NCI-H1930 (cell line): ENCODE data around the gene NEK10.

Experiments
- DNase-seq, 2 experiments: peaks; one replicate each; lab custom pipeline; 2025; lab: John Stamatoyannopoulos, UW

Gene NEK10

DNA sequence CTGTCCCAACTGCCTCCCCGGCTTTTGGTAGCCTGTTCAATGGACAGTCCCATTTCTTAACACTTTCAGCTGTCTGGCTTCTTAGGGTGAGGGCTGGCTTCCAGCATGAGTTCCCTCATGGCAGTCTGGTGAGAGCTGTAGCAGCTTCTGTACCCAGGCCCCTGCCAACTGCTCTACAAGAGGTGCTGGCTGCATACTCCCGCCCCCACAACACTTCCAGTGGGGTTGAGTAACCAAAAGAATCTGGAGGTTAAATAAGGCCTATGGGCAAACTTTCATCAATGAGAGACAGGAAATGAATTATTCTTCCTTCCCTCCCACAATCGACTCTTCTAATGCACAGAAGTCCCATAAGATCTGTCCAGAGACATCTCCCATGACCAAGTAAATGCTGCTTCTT, 145.0 kb downstream of the NEK10 start:
- DNase-seq: no peak

DNA sequence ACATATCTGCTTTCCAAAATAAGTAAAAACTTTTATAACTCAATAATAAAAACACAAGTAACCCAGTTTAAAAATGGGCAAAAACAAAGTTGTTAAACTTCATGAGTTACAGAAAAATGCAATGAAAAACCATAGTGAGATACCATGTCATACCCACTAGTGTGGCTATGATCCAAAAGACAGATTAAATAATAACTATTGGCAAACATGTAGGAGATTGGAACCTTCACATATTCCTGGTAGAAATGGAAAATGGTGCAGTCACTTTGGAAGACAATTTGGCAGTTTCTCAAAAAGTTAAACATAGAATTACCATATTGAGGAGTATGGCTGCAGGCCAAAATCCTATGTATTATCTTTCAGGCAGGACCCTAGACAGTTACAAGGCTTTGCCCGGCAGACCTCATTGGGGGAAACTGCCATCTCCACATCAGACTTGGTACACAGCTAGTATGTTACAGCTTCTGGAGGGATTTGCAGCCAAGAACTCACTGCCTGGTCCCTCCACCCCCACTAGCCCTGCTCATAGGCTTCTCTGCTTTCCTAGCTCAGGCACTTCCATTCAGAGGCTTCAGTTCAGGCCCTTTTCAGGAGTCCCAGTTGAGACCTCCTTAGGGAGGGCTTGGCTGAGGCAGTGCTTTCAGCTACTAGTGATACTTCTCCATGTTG, 147.8 kb downstream of the NEK10 start:
- DNase-seq: no peak

DNA sequence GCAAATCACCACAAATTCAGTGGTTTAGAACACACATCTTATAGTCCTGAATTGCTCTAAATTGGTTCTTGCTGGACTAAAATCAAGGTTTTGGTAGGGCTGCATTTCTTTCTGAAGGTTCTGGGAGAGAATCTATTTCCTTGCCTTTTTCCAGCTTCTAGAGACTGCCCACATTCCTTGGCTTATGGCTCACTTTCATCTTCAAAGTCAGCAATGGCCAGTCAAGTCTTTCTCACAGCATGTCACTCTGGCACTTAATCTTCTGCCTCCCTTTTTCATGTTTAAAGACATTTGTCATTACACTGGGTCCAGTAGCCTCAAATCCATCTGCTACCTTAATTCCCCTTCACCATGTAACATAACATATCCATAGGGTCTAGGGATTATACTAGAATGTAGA, 149.0 kb downstream of the NEK10 start:
- no peak for DNase-seq

DNA sequence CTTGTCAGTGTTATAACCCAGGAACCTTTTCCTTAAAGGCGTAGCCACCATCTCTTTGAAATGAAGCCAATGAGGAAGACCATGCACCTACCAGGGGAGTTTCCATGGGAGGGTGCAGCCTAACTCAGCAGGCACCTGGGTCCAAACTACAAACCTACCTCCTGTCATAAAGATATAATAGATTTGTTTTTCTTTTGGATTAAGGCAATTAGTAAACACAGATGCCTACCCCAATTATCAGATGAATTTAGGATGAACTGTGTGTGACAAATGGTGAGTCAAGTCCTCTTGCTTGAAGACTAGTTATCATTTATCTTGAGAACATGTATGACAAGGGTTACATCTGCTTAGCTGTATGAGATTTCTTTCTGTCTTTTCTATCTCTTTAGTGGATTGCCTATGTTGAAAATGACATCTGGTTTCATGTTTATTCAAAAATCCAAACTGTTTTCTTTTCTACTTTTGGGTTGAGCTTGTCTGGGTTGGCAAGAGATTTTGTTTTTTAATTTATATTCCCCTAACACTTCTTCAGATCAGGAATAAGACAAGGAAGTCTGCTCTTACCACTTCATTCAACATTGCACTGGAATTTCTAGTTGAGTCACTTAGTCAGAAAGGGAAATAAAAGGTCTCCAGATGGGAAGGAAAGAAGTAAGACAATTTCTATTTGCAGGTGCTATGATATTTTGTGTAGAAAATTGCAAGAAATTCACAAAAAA, 149.9 kb downstream of the NEK10 start:
- no peak for DNase-seq

DNA sequence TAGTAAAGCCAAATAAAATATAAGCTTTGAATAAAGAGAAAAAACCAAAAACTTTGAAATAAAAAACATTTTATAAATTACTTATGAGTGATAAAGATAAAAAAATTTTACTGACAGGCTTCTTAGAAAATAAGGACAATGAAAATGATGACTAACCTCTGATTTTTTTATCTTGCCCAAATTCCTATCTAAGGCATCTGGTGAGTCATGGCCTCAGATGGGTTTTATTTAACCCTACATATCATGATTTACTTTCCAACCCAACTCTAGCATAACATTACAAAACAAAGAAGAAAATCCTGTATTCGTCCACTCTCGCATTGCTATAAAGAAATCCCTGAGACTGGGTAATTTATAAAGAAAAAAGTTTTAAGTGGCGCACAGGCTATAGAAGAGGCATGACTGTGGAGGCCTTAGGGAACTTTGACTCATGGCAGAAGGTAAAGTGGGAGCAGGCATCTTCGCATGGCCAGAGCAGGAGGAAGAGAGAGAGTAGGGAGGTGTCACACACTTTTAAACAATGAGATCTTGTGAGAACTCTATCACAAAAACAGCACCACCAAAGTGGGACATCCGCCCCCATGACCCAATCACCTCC, 152.1 kb downstream of the NEK10 start:
- DNase-seq: no peak

DNA sequence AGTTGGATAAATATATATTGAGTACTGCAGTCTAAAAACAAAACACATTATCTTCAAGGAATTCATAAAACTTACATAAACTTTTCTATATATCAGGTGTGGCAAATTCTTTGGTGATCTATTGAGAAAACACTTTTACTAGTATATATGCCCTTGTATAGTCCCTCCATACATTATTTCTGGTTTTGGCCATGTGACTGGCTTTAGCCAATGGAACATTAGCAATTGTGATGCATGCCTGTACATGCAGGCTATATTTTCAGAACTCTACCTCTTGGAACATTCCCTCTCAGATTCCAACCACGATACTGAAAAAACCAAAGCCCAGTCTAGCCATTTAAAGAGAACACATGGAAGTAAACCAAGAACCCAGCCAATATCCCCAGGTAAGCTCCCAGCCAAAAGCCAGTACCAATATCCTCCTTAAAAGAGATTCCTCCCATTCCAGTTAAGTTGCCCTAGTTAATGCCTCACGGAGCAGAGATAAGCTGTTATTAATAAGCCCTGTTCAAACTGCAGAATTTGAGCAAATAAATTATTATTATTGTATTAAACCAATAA, 152.8 kb downstream of the NEK10 start:
- no peak for DNase-seq

DNA sequence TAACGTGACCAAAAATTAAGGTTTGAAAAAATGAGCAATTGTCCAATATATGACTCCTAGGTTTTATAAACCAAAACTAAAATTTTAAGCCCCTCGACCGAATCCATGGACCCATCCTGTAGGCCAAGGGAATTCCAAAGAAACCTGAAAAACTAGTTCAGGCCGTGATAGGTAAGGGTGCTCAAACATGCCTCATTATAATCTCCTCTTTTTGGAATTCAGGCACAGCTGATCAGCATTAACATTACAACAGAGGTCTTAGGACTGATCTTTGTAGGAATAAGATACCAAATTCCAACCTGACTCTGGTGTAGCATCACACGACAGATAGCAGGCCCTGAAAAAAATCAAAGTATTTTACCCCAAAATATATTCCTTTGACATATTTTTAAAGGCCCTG, 155.7 kb downstream of the NEK10 start:
- DNase-seq: no peak

DNA sequence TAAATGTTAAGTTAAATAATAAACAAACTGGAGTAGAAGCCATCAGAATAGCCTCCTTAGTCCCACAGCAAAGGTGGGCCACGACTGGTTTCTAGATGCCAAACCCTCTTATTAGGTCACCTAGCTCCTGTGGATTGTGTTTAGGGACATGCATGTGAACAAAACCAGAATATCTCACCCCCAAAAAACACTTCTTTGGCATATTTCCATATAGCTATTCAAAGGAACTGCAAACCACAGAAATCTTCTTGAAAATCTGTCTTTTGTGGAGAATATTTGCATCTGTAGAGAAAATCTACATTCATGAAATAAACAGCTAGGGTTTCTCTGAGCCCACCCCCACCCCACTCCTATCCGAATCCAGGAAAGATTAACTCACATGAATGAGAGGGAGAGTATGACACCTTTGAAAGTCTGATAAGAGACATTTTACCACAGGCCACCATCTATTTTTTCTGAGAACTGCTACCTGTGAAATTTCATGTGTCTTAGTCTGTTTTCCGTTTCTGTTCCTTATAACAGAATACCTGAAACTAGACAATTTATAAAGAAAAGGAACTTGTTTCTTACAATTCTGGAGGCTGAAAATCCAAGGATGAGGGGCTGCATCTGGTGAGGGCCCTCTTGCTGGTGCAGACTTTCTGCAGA, 159.4 kb downstream of the NEK10 start:
- DNase-seq: no peak

DNA sequence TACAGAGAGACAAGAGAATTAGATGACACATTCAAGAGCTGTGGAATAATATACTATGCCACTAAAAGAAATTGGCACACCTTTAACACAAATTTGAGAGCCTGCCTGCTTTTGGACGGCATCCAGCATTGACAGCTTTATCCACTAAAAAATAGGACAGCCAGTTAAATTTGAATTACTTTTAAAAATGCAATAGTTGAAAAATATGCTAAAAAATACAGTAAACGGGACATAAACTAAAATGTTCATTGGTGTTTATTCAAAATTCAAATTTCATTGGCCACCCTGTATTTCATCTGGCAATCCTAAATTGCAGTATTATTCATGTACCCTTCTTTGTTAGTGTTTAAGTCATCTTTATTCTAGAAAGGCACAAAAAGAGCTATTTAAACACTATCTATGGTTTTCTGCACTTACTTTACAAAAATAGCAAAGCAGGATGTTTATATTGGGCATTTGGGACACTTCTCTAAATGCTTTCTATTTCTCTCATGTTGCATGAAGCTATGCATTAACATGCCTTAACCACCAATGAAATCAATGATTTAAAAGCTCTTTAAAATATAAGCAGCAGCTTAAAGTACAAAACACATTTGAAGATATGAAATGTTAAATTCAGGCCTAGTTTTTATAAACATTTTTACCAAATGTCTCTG, 160.1 kb downstream of the NEK10 start:
- no peak for DNase-seq

DNA sequence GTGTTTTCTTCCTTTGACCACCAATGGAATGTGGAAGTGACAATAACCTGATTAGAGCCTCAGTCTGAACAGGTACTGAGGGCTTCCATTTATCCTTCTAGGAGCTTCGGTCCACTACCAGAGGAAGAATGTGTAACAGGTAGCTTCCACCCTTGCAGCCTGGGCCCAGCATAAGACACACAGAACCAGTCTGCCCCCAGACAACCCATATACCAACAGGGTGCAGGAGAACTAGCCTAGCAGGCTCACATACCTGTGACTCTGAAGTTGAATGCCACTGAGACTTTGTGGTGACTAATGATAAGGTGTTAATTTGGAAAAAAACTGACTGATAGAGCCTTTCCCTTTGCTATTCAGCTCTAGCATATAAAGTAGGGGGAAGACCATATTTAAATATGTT, 166.2 kb downstream of the NEK10 start:
- no peak for DNase-seq

DNA sequence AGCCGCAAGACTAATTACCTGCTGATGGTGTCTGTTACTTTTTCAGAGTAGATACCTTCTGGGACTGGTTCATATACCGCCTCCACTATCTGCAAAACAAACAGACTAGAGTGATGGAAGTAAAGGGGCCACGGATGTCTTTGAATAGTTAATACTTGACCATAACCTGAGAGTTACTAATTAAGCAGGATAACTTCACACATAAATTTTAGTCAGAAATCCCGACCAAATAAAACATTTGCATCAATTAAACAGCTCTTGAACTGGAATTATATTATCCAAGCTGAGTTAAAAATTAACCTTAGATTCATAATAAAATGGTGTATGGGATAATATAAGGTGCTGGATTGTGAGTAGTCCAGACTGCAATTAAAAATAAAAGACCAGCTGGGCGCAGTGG, 167.7 kb downstream of the NEK10 start:
- DNase-seq: no peak

DNA sequence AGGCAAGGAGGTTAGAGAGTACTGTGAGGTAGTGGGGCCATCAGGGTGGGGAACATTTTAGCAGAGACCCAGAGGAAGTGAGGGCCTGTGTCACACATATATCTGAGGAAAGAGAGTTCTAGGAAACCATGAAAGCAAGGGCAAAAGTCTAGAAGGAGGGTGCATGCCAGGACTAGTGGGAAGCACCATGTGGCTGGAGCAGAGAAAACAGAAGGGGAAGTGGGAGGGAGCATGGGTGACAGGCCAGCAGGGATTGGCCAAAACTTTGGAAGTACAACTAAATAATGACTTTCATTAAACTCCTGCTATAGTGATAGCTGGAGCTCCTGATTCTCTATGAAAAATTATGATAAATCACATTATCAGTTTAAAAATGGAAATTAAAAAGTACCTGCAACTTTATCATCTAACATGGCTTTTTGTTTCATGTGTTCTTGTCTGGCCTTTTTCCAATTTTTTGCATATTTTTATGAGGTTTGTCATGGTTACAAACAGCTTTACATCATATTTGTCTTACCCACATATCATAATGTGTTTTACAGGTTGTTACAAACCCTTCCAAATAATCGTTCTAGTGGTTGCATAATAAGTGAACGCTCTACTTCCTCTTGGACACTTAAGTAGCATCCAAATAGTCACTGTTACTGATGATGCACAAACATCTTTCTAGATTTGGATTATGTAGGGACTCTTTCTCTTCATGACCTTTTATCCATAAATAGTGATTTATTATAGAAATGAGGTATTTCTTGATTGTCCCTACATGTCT, 168.3 kb downstream of the NEK10 start:
- no peak for DNase-seq

DNA sequence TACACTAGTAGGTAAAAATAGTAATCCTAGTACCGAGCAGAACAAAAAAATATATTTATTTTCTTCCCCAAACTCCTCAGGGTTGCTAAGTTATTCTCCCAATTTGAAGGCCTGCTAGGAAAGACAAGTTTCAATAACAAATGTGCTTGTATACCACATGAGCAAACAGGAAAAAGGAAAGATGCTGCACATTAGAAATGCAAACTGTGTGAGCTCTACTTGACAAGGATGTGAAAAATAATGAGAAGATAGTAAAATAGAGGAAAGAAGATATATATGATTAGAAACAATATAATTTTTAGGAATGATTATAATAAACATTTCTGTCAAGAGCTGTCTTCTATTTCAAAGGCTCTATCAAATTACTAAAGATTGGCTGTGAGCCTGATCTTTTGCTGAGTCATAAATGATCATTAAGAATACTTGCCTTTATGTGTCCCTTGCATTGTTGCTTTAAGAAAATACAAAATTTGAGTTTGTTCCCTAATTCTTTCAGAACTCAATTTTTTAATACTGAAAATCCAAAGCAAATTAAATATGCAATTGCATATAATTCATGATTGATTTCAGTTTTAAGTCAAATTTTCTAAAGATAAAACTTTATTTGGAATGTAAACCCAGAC, 174.2 kb downstream of the NEK10 start:
- no peak for DNase-seq

DNA sequence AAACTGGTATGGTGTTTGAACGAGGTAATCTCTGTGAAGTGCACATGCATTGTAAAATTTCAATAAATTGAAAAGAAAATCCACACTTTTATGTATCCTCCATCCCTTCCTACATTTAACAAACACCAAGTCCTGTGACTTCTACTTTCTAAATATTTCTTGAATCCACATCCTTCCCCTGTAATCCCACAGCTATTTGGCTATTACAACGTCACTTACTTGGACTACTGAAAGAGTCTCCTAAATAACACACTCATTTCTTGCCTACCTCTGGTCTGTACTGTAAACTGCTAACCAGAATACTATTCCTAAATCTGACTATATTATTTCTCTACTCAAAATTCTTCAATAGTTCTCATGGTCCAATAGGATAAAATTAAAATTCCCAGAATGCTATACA, 176.1 kb downstream of the NEK10 start:
- no peak for DNase-seq

DNA sequence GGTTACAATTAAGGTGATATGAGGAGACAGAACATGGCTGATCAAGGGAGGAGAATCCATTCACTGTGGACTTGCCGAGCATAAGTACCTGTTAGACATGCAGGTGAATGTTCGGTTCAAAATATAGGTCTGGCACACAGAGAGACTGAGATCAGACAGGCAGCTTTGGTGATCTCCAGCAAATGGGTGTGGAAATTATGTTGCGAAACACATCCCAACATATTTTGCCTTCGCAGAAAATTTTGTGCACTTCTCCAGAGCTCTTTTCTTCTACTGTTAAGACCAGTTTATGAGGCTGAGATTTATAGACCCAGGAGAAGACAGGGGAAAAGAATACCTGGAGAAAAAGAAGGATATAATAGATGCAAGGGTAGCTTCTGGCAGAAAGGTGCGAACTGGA, 183.2 kb downstream of the NEK10 start:
- DNase-seq: no peak

DNA sequence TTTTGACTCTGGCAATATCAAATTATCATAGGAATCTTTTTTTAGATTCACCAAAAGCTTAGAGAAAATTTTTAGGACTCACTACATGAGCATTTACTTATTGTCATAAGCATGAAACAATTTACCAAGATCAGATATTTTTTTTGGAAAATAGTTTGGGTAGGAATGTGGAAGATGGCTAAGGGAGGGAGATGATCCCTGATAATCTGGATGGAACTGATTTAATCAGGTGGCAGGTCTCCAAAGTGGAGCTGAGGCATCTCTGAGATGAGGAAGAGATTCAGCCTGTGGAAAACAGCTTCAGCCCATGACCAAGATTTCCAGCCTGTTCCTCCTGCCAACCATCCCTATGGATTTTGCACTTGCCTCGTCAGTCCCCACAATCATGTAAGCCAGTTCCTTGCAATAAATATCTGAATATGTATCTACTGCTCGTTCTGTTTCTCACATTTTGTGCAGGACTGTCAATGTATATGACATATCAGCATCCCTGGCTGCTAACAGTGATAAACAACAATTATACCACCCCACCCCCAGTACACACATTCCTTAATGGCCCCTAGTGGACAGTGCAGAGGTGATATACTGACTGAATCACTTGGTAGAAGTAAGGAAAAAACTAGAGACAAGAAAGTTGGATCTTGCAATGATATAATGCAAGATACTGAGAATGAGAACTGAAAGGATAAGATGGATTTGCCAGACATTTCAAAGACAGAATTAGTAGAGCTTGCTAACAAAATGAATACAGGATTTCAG, 183.8 kb downstream of the NEK10 start:
- no peak for DNase-seq

DNA sequence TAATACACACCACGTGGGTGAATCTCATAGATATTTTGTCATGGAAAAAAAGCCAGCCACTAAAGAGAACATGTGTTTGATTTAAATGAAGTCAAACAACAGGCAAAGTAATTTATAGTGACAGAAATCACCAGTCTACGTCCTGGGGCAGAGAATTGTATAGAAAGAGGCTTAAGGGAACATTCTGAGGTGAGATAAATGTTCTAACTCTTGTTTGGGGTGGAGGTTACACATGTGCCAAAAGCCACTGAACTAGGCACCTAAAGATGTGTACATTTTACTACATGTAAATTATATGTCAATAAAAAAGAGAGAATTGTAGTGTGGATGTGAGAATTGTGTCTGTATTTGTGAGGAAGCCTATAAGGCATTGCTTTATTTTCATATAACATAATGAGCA, 184.9 kb downstream of the NEK10 start:
- DNase-seq: no peak

DNA sequence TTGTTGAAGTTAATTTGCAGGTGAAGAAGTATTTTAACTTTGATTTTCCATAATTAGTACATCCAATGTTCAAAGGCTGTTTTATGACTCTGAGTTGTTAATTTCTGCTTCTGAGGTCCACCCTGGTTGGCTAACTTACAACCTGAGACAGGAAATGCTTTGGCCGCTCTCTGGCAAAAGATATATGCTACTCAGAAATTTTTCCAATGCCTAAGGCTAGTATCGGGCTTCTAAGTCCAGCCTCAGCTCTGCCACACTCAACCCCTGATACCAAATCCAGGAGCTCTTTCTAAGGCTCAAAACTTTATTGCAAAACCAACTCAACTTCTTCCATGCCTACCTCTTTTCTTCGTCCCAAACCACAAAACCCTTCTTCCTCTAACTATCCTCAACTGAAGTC, 192.9 kb downstream of the NEK10 start:
- DNase-seq: no peak

DNA sequence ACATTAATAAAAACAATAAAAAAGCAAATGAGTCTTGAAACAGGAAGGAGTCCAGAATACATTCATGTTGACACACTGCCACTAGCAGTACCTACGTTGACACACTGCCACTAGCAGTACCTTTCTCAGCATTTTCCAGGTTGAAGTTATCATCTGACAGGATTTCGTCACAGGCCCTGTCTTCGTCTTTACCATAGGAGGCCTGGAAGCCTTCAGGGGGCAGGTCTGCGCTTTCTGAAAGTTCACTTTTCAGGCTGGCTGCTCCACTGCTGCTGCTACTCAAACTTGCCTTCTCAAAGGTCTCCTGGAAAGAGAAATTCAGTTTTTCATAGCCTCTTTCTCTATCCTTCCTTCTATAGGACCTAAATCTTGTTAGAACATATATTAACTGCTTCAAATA, 194.7 kb downstream of the NEK10 start:
- DNase-seq: no peak

DNA sequence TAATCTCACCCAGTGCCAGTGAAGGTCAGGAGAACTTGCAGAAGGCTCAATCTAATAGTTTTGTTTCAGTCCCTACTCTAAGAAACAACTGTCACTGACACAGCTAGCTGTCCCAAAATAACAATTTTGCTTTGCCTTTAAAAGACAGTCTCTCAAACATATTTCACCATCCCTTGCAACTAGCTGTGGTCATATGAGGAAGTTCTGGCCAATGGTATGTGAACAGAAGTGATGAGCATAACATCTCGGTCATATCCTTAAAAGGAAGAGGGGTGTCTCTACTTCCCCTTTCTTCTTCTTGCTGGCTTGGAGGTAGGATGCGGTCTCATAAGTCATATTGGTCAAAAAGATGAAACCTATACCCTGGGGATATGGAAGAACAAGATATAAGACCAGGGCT, 198.1 kb downstream of the NEK10 start:
- DNase-seq: no peak
